NCI-H526 treated with DMSO at 0.1 percent for 48 hours (cell line): ENCODE measurements around the gene KRT7.

Experiments used
- DNase-seq: peaks from one replicate; lab custom pipeline; 2025; lab: John Stamatoyannopoulos, UW

Gene KRT7

GRCh38 chr12:52199294-52199919 is 33.6 kb upstream of the KRT7 start:
- DNase-seq, result no peak

DNA sequence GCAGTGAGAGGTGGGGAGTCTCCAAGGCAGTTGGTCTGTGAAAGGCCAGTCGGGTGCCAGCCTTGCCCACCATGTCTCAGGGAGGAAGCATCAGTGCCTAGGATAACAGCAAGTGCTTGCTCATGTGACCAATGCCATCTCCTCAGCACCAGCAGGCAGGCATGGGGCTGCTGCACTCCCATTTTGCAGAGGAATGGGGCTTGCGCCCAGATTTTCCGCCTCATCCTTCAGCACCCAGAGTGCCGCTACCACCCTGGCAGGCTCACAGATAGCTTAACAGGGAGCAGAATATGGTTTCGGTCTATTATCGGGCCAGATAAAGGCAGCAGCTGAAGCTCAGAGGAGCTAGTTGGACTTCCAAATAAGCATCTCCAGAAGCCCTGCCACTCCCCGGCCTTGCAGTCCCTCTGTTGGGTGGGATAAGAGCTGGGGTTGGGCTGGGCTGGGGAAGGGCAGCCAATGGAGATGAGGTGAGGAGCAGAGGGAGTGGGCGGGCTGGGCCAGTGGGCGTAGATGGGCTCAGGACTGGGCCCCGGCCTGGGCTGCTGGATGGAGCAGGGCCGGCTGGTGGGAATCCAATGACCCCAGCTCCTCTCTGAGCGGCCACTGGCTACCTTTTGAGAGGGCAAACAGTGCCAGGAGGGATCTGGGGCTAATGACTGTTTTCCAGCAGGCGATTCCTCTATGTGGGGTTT is 32.8 kb upstream of the KRT7 start:
- DNase-seq, result no peak

GRCh38 chr12:52200781-52201450 is 32.1 kb upstream of the KRT7 start:
- DNase-seq, result no peak

DNA sequence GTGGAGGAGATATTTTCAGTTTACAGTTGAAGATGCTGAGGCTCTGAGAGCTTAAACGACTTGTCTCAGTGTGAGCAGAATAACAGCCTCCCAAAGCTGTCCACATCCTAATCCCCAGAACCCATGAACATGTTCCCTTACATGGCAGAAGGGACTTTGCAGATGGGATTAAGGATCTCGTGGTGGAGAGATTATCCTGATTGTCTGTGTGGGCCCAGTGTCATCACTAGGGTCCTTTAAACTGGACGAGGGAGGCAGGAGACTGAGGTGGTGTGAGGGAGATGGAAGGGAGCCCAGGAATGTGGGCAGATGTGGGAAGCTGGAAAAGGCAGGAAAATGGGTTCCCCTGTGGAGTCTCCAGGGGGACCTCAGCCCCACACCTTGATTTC is 31.6 kb upstream of the KRT7 start:
- DNase-seq, result no peak

GRCh38 chr12:52202361-52203078 is 30.5 kb upstream of the KRT7 start:
- no peak for DNase-seq

DNA sequence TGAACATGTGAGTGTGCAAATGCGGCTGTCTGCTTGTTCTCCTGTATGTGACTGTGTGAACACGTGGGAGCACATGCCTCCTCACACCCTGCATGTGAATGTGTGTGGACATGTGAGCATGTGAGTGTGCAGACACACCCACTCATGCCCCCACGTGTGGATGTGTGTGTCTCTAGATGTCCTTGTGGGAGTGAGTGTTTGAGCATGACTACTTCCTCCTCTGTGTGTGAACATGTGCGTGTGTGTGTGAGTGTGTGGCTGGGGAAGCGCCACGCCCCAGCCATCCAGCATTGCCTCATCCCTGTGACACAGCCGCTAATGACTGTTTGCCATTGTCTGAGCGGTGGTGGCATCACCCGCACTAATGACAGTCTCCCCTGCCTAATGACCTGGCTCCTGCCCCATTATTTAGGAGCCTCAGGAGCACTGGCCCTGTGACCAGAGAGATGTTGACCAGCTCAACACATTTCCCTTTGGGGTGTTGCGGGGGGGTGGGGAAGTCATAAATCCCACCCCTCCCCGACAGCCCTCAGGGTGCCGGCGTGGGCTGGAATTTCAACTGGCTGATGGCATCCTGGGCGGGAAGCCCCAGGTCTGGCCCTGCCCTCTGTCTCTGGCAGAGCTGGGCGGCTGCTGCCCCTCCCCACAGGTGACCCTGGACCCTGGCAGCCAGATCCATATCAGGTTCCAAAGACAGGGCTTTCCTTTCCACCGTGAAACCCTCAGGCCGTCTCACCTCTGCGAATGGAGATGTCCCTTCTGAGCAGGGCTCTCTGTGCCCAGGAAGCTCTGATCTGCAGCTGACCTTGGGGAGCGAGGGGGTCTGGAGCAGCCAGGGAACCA is 29.7 kb upstream of the KRT7 start:
- DNase-seq, result no peak

DNA sequence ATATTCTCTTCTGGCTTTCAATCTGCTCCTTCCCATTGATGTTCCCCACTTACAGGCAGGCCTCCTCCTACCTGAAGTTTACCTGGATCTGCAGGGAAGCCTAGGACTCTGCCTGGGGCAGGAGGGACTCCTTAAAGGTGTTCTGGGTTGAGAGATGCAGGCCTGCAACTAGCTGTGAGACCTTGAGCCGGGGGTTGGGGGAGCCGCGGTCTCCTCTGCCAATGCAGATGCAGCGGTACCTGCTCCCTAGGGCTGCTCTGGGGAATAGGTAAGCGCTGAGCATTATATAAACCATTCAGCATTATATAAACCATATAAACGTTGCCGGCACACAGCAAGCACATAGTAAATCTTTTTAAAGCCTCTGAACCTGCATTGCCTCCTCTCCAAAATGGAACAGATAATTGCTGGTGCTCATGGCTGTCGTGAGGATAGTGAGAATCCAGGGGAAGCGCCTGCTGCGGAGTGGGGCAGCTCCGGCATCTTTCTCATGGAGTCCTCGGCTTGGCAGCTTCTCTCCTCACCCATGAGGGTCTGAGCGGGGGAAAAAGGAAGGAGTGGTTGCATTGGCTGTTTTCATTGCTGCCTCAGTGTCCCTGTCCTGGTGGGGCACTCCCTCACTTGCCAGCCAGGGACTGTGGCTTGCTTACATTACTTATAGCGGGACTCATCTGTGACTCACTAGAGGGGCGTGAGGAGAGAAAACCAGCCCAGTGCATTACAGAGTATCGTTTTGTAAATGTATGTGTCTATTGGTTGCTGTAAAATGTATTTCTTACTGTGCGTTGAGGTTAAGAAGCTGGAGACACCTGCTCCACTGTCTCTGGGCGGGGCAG is 28.7 kb upstream of the KRT7 start:
- DNase-seq, result no peak

- DNase-seq, result no peak
Observed at GRCh38 chr12:52204931-52205505, 28.0 kb upstream of the KRT7 start.

GRCh38 chr12:52205612-52206303 is 27.3 kb upstream of the KRT7 start:
- no peak for DNase-seq

DNA sequence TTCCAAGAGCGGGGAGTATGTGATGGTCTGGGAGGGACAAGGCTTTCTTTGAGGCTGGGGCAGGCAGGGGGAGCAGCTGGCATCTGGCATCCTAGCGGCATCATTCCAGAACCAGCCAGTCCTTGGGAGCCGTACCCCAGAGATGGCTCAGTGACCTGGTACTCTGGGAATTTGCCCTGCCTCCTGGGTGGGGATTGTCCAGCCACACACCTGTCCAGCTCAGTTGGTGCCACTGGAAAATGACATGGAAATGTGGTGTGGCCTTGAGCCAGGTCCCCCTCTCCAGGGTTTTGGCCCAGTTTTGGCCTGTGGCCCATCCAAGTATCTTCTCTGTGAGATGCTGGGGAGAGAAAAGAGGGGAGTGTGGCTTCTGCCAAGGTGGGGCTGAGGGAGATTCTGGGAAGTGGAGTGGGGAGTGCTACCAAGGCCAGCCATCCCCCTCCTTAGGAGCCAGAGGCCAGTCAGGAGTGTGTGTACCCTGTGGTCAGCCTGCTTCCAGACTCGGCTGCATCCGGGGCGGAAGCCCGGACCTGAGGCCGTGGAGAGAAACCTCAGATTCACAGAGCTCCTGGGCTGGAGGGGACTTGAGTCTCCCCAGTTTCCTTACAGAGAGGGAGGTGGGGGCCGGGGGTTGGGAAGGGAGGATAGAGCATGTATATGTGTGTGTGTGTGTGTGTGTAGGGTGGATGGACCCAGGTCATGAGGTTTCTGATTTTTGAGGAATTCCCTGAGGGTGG is 26.6 kb upstream of the KRT7 start:
- no peak for DNase-seq

DNA sequence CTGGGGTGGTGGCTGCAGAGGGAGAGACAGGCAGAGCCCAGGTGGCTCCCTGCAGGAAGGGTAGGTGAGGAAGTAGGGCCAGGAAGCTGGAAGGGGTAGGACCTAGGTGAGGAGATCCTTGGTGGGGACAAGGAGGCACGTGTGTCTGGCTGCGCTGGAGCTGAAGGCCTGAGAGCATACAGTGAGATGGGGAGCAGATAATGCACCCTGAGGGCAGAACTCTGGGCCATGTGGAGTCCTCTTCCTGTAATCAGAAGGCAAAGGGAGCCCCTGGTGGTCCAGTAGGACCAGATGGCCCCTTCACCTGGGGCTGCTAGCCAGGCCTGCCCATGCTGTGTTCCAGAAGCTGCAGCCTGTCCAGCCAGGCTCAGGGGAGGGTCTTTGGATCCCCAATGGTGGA is 25.9 kb upstream of the KRT7 start:
- no peak for DNase-seq

DNA sequence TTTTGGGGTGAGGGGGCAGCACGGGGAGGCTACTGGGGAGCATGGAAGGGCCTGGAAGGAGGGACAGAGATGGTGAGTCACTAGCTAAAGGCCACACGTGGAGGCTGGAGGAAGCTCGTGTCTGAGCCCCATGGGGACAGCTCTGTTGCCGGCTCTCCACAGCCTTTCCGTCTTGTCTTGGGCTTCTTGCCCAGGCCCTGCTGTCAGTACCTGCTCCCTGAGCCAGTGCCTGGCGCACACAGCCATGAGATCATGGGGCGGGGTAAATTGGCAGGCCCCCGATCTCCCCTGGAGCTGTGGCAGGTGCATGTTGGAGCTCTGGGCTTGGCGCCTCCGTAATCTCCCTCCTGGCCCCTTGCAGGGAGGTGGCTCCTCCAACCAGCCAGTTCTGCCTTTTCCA is 25.1 kb upstream of the KRT7 start:
- DNase-seq, result no peak

DNA sequence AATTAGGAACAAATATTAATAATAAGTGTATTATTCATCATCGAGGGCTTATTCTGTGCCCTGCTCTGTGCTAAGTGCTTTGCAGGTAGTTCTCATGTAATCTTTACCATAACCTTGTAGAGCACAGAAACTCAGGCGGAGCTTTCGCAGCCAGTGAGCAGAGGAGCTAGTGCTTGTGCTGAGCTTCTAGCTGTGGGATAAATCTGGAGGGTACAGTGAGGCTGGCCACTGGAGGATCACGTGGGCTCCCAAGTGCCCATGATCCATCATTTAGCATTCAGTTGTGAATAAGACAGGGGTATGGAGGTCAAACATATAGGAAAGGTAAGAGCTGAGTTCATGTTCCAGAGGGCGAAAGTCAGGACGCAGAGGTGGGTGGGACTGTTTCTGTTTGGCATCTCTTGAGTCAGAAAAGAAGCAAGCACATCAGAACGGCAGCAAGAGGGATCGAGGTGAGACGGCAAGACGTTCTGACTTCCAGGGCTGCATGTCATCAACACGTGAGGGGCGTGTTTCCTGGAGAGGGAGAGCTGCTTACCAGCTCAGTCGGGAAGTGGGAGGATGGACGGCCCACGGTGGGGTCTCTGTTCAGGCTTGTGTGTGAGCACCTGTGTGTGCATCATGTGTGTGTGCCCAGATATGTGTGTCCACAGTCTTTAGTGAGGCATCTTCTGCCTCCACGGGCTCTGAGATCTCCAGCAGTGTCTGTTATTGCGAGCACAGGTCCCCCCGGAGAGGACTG is 24.4 kb upstream of the KRT7 start:
- DNase-seq, result no peak

DNA sequence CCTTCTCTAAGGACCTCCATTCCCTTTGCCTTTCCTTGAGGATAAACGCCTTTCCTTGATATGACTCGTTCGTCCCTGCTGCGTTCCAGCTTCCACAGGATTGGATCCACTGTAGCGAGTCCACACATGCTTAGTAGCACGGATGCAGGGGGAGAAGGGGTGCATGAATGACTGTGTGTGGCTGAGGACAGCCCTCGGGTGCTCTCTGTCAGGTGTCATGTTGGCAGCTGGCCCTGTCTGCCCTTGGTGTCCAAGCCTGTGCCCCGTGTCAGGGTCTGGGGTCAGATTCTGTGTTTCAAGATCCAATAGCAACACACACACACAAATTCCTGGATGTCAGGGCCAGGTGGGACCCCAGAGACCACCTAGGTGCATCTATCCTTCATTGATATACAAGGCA is 23.7 kb upstream of the KRT7 start:
- DNase-seq, result no peak

GRCh38 chr12:52210186-52210924 is 22.7 kb upstream of the KRT7 start:
- no peak for DNase-seq

GRCh38 chr12:52210925-52211650 is 22.0 kb upstream of the KRT7 start:
- no peak for DNase-seq
